Stimulated activated CD8-positive, alpha-beta memory T cell treated with anti-CD3 and anti-CD28 coated beads, Interleukin-7, amount 100 ng/mL, for 1 hour (primary cell): ENCODE data around the gene DPH7.
"Not testable (repeated sequence)": the region's sequence is repeated elsewhere in the genome, so short reads cannot be mapped to it uniquely, and the experiment has no call there.

ENCODE experiments used
- DNase-seq, 2 donors: peaks; one replicate each; pipeline ENCODE4 v3.0.0-alpha.2; 2020; ENCODE audit warnings: low read depth in 2 of 2

DPH7 gene

DNA sequence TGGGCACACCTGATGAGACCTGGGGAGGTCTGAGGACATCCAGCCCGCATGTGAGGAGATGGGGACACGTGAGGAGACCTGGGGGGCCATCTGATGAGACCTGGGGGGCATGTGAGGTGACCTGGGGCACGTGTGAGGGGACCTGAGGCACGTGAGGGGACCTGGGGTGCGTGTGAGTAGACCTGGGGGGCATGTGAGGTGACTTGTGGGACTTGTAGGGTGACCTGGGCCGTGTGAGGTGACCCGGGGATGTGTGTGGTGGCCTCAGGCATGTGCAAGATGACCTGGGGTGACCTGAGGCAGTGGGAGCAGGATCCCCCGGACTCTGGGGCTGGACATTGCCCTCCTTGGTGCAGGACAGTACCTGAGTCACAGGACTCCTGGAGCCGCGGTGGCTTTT is 59.2 kb downstream of the DPH7 start:
- no peak for DNase-seq

DNA sequence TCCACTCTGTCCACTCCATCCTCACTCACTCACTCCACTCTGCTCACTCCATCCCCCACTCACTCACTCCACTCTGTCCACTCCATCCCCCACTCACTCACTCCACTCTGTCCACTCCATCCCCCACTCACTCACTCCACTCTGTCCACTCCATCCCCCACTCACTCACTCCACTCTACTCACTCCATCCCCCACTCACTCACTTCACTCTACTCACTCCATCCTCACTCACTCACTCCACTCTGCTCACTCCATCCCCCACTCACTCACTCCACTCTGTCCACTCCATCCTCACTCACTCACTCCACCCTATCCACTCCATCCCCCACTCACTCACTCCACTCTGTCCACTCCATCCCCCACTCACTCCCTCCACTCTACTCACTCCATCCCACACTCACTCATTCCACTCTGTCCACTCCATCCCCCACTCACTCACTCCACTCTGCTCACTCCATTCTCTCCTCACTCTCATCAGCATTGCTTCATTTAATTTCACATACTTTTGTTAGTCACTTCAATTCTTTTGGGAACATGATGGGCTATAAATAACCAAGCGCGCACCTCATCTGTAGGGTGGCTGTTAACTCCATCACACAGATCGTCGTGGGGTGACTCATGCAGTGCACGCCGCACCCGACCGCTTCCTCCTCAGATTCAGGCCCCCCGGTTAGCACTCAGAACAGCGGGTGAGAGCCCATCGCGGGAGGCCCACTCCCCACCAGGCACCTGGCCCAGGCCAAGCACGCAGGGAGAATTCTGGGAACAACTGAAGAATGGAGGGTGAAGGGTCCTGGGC is 59.9 kb downstream of the DPH7 start:
- not testable (repeated sequence) for DNase-seq

DNA sequence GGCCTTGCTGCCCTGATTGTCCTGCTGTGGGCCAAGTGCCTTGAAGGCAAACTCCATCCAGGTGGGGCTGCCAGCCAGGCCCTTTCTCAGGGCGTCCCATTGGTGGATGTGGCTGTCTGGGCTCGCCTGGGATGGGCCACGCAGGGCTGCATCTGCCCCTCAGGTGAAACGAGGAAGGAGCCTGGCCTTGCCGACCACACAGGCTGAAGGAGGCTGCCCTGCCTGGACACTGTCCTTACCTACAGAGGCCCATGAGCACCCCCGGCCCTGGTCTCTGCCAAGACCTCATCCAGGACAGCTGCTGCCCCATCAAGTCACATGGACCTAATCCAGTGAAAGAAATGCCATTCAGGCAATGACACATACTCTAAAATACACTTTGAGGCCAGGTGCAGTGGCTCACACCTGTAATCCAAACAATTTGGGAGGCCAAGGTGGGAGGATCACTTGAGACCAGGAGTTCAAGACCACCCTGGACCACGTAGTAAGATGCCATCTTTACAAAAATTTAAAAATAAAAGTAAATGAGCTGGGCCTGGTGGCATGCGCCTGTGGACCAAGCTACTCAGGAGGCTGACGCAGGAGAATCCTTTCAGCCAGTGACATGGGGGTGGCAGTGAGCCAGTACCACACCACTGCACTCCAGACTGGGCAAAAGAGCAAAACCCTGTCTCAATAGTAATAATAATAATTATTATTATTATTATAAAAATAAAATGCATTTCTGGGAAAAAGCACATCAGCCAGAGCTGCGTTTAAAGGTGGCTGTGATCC is 62.4 kb downstream of the DPH7 start:
- no peak for DNase-seq

DNA sequence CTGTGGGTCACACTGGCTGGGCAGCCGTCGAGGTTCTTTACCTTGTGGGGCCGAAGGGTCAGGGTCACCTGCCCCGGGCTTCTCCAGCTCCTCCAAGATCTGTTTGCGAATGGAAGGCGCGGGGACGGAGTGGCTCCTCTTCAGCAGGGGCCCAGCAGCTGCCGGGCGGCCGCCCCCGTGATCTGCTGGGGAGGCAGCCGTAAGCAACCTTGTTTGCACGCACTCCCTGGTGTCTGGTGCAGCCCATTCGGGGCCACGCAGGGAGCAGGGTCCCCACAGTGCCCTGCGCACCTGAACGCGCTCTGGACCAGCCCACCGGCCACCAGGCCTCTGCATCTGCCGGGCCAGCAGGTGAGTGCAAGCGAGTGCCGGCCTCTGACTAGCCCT is 63.4 kb downstream of the DPH7 start:
- no peak for DNase-seq

DNA sequence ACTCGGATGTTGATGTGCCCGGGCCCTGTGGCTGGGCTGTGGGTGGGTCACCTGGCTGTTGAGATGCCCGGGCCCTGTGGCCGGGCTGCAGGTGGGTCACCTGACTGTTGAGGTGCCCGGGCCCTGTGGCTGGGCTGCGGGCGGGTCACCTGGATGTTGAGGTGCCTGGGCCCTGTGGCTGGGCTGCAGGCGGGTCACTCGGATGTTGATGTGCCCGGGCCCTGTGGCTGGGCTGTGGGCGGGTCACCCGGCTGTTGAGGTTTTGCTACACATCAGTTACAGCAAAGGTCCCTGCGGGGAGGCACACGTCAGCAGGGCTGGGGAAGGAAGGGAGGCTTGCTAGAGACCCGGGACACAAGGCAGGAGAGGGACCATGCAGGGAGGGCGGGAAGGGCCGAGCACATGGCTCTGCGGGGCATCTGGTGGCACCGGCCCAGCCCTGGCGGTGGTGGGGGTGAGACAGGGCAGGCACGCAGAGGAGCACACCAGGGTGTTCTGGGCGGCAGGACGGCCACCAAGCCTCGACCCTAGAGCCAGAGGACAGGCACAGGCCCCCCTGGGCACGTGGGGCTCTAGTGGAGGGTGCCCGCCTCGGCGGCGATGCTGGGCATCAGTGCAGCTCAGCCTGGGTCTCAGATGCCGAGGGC is 63.9 kb downstream of the DPH7 start:
- DNase-seq = no peak

DNA sequence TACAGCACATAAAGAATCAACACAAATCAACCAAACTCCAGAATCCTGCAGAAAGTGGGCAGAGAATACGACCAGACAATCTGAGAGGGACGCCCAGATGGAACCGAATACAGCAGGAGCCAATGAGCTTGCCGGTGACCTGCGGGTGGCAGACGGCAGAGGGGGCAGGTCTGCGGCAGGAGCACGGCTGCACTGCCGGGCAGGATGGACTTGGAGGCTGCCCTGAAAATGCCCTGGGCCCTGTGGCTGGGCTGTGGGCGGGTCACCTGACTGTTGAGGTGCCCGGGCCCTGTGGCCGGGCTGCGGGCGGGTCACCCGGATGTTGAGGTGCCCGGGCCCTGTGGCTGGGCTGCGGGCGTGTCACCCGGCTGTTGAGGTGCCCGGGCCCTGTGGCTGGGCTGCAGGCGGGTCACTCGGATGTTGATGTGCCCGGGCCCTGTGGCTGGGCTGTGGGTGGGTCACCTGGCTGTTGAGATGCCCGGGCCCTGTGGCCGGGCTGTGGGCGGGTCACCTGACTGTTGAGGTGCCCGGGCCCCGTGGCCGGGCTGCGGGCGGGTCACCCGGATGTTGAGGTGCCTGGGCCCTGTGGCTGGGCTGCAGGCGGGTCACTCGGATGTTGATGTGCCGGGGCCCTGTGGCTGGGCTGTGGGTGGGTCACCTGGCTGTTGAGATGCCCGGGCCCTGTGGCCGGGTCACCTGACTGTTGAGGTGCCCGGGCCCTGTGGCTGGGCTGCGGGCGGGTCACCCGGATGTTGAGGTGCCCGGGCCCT is 64.7 kb downstream of the DPH7 start:
- DNase-seq = not testable (repeated sequence)

DNA sequence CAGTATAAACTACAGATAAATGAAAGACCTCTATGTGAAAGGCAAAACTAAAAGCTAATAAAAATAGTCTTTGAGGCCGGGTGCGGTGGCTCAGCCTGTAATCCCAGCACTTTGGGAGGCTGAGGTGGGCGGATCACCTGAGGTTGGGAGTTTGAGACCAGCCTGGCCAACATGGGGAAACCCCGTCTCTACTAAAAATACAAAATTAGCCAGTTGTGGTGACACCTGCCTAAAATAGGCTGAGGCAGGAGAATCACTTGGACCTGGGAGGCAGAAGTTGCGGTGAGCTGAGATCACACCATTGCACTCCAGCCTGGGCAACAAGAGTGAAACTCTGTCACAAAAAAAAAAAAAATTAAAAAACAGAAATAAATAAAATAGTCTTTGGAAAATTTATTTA is 65.6 kb downstream of the DPH7 start:
- DNase-seq = not testable (repeated sequence)

DNA sequence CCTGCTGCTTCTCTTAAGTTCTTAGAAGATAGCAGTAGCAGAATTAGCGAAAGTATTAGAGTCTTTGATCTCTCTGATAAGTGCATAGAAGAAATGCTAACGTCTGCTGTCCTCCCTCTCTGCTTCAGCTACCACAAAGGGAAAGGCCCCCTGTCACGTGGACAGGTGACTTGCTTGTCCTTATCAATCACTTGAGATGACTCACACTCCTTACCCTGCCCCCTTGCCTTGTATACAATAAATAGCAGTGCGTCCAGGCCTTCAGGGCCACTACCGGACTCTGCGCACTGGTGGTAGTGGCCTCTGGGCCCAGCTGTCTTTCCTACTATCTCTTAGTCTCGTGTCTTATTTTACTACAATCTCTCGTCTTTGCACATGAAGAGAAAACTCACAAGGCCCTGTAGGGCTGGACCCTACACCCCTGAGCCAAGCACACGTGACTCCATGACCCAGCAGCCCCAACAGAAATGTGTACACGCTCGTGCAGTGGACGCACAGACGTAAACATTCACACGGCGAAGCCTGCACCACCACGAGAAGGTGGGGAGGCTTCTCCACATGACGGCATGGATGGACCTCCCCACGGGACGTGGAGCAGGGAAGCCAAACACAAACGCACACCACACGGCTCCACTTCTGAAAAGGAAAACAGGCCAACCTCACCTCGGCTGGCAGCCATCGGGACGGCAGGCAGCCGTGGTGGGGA is 66.8 kb downstream of the DPH7 start:
- DNase-seq = no peak

DNA sequence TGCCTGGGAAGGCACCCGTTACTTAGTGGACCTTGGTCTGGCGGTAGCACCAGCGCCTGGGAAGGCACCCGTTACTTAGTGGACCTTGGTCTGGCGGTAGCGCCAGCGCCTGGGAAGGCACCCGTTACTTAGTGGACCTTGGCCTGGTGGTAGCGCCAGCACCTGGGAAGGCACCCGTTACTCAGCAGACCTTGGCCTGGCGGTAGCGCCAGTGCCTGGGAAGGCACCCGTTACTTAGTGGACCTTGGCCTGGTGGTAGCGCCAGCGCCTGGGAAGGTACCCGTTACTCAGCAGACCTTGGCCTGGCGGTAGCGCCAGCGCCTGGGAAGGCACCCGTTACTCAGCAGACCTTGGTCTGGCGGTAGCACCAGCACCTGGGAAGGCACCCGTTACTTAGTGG is 67.6 kb downstream of the DPH7 start:
- DNase-seq = not testable (repeated sequence)

DNA sequence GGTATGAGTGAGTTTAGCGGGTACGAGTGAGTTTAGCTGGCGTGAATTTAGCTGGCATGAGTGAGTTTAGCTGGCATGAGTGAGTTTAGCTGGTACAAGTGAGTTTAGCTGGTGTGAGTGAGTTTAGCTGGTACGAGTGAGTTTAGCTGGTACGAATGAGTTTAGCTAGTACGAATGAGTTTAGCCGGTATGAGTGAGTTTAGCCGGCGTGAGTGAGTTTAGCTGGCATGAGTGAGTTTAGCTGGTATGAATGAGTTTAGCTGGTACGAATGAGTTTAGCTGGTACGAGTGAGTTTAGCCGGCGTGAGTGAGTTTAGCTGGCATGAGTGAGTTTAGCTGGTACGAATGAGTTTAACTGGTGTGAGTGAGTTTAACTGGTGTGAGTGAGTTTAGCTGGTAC is 69.5 kb downstream of the DPH7 start:
- DNase-seq = no peak

DNA sequence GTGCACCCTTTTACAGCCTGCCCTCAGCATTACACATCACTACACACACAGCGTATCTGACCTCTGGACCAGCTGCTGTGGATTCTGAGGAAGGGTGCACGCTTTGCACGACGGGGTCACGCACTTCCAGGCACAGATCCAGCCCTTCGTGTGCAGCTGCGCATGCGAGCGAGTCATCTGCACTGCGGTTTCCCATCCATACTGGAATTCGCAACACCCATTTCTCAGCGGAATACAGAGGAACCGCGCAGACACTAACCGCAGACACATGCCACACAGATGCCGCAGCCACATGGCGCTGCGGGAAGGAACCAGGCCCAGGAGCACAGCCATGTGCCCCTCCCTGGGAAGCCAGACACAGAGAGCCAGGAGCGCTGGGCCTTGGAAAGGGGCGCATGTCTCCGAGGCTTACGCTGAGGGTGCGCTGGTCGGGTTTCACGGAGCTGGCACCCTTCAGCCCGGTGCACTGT is 72.0 kb downstream of the DPH7 start:
- DNase-seq = no peak

DNA sequence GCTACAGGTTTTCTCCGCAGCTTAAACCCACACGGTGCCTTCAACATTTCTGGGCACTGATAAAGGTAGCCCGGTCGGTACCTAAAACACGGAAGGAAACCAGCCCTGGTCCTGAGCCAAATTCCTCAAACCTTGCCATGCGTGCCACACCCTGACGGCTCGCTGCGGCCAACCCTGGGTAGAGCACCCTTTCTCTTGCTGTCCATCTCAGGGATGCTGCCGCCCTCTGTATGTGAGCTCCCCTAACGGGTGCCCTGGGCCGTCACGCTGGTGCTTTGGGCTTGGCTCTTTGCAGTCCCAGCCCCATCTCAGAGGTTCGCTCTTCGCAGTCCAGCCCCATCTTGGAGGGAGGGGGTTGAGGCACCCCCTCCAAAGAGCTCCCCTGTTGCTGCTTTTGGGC is 72.5 kb downstream of the DPH7 start:
- no peak for DNase-seq

DNA sequence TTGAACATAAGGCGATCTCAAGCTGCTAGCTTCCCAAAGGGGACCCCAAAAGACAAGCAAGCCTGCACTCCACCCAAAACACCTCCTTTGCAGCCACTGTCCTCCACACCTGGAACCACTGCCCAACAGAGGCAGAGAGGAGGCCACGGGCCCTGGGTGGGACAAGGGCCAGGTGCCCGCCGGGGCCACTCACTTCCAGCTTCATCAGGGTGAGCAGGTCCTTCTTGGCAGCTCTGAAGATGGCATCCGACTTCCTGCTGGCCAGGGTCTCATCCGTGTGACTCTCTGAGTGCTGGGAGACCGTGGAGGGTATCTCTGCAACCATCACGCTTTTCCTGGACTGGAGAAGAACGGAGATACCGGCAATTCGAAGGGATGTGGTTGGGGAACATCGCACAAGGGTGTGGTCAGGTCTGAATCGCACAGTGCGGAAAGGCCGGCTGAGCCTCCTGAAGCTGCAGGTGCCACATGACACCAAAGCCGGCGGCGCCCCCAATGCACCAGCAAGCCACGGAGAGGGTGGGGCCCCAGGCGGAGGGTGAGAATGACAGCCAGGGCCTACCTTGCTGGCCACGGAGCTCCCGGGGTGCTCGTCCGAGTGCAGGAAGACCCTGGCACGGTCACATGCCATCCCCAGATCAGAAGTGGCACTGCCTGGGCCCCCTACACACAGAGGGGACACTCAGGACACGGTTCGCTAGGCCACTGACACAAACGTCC is 73.1 kb downstream of the DPH7 start:
- DNase-seq = no peak
